Measurements from ENCODE around the gene FKBP5. TPM values are rescaled to one million over a fixed set of nuclear protein-coding genes. Genes with fewer than 3 reads are reported as not detected.

FKBP5 gene
- total and polyA plus RNA-seq, 12 donors: 20.3 to 199 (median 48.6) TPM

DNA sequence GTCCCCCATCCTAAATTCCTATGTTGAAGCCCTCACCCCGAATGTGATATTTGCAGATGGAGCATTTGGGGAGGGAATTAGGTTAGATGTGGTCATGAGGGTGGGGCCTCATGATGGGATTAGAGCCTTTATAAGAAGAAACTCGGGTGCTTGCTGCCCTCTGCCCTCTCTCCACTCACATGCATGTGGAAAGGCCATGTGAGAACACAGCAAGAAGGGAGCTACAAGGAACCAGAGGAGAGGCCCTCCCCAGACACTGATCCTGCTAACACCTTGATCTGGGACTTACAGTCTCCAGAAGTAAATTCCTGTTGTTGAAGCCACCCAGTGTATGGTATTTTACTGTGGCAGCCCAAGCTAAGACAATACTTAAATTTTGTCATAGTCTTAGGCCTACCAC, 106.4 kb downstream of the FKBP5 start:
- 66 to 67% methylated on average over 2 of the region's 2 CpGs for WGBS, 2 donors
- H3K4me3 ChIP-seq: no peak overlapping the region
- intact Hi-C loops (cut with DNase I): loop anchor here in 7 of 10 donors (2.0 to 10.0 kb wide), 8 partner anchors 40 to 154 kb away; partner anchors contain the start of genes FKBP5 (in 2 of the 7) and ARMC12 (in 1 of the 7)
- ATAC-seq: no peak
- H3K9me3 ChIP-seq: no peaks in the 10 kb centered on the region
- TF ChIP-seq, protein P1, sequence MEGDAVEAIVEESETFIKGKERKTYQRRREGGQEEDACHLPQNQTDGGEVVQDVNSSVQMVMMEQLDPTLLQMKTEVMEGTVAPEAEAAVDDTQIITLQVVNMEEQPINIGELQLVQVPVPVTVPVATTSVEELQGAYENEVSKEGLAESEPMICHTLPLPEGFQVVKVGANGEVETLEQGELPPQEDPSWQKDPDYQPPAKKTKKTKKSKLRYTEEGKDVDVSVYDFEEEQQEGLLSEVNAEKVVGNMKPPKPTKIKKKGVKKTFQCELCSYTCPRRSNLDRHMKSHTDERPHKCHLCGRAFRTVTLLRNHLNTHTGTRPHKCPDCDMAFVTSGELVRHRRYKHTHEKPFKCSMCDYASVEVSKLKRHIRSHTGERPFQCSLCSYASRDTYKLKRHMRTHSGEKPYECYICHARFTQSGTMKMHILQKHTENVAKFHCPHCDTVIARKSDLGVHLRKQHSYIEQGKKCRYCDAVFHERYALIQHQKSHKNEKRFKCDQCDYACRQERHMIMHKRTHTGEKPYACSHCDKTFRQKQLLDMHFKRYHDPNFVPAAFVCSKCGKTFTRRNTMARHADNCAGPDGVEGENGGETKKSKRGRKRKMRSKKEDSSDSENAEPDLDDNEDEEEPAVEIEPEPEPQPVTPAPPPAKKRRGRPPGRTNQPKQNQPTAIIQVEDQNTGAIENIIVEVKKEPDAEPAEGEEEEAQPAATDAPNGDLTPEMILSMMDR (IDR thresholded peaks at IDR 0.05): no peak
- peaks cover 0 to 40% (median 7%) of the 10 kb centered on the region in 9 donors for H3K4me1 ChIP-seq
- peaks cover 0 to 93% (median 5%) of the 10 kb centered on the region in 9 donors for H3K36me3 ChIP-seq
- DNase-seq: no peak
- H3K27ac ChIP-seq: no peak overlapping the region
- H3K27me3 ChIP-seq: no peaks in the 10 kb centered on the region

DNA sequence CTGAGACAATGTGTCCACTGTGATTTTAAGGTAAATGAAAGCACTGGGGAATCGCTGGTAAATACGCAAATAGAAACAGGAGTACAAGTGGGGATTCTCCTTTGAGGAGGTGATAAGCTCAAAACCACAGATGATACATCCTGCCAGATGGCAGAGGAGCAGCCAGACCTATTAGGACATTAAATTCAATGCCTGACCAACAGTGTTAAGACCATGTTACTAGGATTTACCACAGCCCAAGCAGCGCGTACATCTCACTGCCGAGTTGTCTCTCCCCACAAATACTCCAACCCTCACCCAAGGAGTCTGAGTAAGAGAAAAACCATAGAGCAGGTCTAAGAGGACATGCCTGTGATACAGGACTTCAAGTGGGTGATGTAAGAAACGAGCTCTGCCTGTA, 107.1 kb downstream of the FKBP5 start:
- H3K27ac ChIP-seq: no peak overlapping the region
- H3K27me3 ChIP-seq: no peaks in the 10 kb centered on the region
- peak in 1 of 8 donors; percentile 5 for ATAC-seq
- H3K9me3 ChIP-seq: no peaks in the 10 kb centered on the region
- peaks cover 0 to 93% (median 5%) of the 10 kb centered on the region in 9 donors for H3K36me3 ChIP-seq
- 64 to 79% methylated on average over 6 of the region's 6 CpGs for WGBS, 2 donors
- TF ChIP-seq, protein P1 (IDR thresholded peaks at IDR 0.05): no peak
- intact Hi-C loops (cut with DNase I): loop anchor here in 7 of 10 donors (2.0 to 10.0 kb wide), 8 partner anchors 41 to 155 kb away; partner anchors contain the start of genes FKBP5 (in 2 of the 7) and ARMC12 (in 1 of the 7)
- peaks cover 0 to 33% (median 6%) of the 10 kb centered on the region in 9 donors for H3K4me1 ChIP-seq
- DNase-seq: no peak
- H3K4me3 ChIP-seq: no peak overlapping the region

DNA sequence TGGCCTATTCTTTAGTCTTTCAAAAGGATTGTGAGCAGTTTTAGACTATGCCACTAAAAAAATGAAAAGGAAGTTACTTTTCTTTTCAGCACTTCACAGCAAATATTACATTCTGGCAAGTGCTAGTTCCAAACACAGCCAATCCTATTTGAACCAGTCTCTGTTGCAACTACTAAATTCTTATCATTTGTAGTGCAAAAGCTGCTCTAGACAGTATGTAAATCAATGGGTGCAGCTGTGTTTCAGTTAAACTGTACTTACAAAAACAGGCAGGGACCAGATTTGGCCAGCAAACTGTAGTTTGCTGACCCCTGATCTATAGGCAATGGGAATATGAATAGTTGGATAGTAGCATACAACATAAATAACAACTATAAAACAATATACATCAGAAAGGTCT, 107.9 kb downstream of the FKBP5 start:
- Histone ChIP-seq H3K4me1 (peaks cover 0 to 25% (median 6%) of the 10 kb centered on the region in 9 donors), H3K4me3 (no peak overlapping the region)

DNA sequence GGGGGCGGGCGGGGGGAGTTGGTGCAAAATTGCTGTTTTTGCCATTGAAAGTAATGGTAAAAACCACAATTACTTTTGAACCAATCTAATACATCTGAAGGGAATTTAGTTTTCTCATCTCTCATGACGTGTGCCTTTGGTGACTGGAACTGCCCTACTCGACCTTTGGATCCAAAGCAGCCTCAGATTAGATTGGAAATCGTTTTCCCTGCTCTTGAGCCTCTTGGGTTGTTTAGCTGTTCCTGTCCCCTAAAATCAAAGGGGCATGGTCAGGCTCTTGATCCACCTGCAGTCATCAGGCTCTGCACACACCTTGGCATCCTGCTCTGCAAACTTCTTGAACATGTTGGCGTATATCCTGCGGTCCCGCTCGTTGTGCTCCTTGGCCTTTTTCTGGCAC, 112.0 kb downstream of the FKBP5 start:
- intact Hi-C loops (cut with DNase I): loop anchor here in 1 of 10 donors (10.0 kb wide), 1 partner anchor 52 kb away; no protein-coding TSS in a partner anchor
- no peaks in the 10 kb centered on the region for H3K9me3 ChIP-seq
- DNase-seq: no peak
- no peak overlapping the region for H3K4me3 ChIP-seq
- H3K27me3 ChIP-seq: no peaks in the 10 kb centered on the region
- WGBS, 2 donors: 84 to 89% methylated on average over 9 of the region's 9 CpGs
- no peak for ATAC-seq
- TF ChIP-seq, protein P1 (IDR thresholded peaks at IDR 0.05): no peak
- H3K36me3 ChIP-seq: peaks cover 0 to 90% (median 21%) of the 10 kb centered on the region in 9 donors
- H3K4me1 ChIP-seq: no peaks in the 10 kb centered on the region
- no peak overlapping the region for H3K27ac ChIP-seq

More for the DNA sequence above, 107.9 kb downstream of the FKBP5 start:
- Histone ChIP-seq H3K27me3 (no peaks in the 10 kb centered on the region), H3K9me3 (no peaks in the 10 kb centered on the region), H3K36me3 (peaks cover 0 to 93% (median 6%) of the 10 kb centered on the region in 9 donors), H3K27ac (no peak overlapping the region)
- intact Hi-C loops (cut with DNase I): loop anchor here in 6 of 10 donors (5.0 to 10.0 kb wide), 7 partner anchors 41 to 106 kb away; partner anchors contain the start of gene FKBP5 (in 2 of the 6)
- TF ChIP-seq, protein P1 (IDR thresholded peaks at IDR 0.05): no peak
- no peak for ATAC-seq
- DNase-seq: no peak

Data from heart right ventricle (tissue), 16 donors.